SU-DHL-6 (cell line): ENCODE results near the gene DDX31.

ENCODE experiments used
- H2AFZ ChIP-seq: fragments of 200-600 bp; sonication (generic); 2 replicates; pipeline ENCODE4 v1.6.1; 2014; ENCODE audit warnings: low read depth, mild to moderate bottlenecking, moderate library complexity, mixed read lengths, antibody characterized with exemption, low read length; ENCODE audit not compliant: severe bottlenecking
- H3F3A ChIP-seq: fragments of 200-600 bp; shearing (Covaris generic); 2 replicates; pipeline ENCODE4 v1.6.0; 2016; ENCODE audit warnings: antibody characterized with exemption, mild to moderate bottlenecking; ENCODE audit not compliant: insufficient read depth
- H3K27ac ChIP-seq: fragments of 200-600 bp; sonication (generic); 2 replicates; pipeline ENCODE4 v1.5.1; 2016; ENCODE audit warnings: low read depth, mild to moderate bottlenecking, low read length, moderate library complexity, mixed read lengths
- H3K27me3 ChIP-seq: fragments of 200-600 bp; sonication (generic), shearing (Covaris generic); 2 replicates; pipeline ENCODE4 v1.6.0; 2014; ENCODE audit warnings: mild to moderate bottlenecking, low read length
- H3K36me3 ChIP-seq: fragments of 200-600 bp; sonication (generic); 2 replicates; pipeline ENCODE4 v1.6.1; 2014; ENCODE audit warnings: mild to moderate bottlenecking, low read length, mixed read lengths
- H3K4me2 ChIP-seq: fragments of 300-600, 200-600 bp; shearing (Covaris generic), sonication (generic); 2 replicates; pipeline ENCODE4 v1.6.0; 2014; ENCODE audit warnings: low read length, low read depth, mild to moderate bottlenecking; ENCODE audit not compliant: poor library complexity, severe bottlenecking
- H3K4me3 ChIP-seq: fragments of 200-600 bp; sonication (generic); 2 replicates; pipeline ENCODE4 v1.5.1; 2014; ENCODE audit warnings: antibody characterized with exemption, low read length, mild to moderate bottlenecking, mixed read lengths; ENCODE audit not compliant: insufficient read depth, poor library complexity, severe bottlenecking
- H3K79me2 ChIP-seq: fragments of 200-600 bp; sonication (generic); 2 replicates; pipeline ENCODE4 v1.6.1; 2014; ENCODE audit warnings: mild to moderate bottlenecking, low read length, moderate library complexity; ENCODE audit not compliant: insufficient read depth
- H3K9ac ChIP-seq: fragments of 200-600 bp; sonication (generic); 2 replicates; pipeline ENCODE4 v1.7.0; 2014; ENCODE audit warnings: mild to moderate bottlenecking, low read length
- H3K9me2 ChIP-seq: fragments of 200-600 bp; sonication (generic); replicated peaks from 2 replicates; pipeline ENCODE4 v1.6.1; 2014; ENCODE audit warnings: low read length; ENCODE audit not compliant: insufficient read depth
- H3K9me3 ChIP-seq: fragments of 200-600 bp; sonication (generic); 2 replicates; pipeline ENCODE4 v1.6.1; 2014; ENCODE audit warnings: low read length, mixed read lengths; ENCODE audit not compliant: insufficient read depth
- H4K20me1 ChIP-seq: fragments of 200-600 bp; sonication (generic); 2 replicates; pipeline ENCODE4 v1.6.1; 2014; ENCODE audit warnings: low read depth, mild to moderate bottlenecking, antibody characterized with exemption, low read length, moderate library complexity, mixed read lengths
- EZH2phosphoT487 ChIP-seq: fragments of 200-600 bp; sonication (generic), shearing (Covaris generic); conservative IDR thresholded peaks from 2 replicates; pipeline ENCODE4 v1.6.1; 2018; ENCODE audit warnings: mild to moderate bottlenecking, antibody characterized with exemption, low read length, moderate library complexity, mixed read lengths
- TF ChIP-seq, protein P1 (sequence below): fragments of 200-600 bp; sonication (generic); IDR thresholded peaks from one replicate; pipeline ENCODE4 v1.5.1; 2017; ENCODE audit warnings: antibody characterized with exemption, mild to moderate bottlenecking, low read length, moderate library complexity; ENCODE audit not compliant: insufficient read depth, poor library complexity, severe bottlenecking

The DDX31 gene

DNA sequence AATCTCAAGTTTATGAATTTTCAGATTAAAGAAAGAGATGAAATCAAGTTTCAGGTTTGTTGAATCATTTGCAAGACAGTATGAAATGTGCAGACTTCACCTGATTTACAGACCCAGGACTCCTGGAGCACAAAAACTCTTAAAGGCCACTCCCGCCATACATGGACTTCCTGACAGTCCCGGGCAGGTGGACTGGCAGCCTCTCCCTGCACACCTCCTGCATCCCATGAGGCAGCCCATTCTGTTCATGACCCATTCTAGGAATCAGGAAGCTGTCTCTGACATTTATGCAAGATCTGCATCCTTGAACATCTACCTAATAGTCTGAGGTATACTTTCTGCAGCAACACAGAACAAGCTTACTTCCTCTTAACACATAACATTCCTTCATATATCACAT, 5.9 kb downstream of the DDX31 start:
- Histone ChIP-seq H3K9ac (no peak overlapping the region), H3K36me3 (peaks cover 3% of the 10 kb centered on the region; the same call in 1 of the 2 replicates)

DNA sequence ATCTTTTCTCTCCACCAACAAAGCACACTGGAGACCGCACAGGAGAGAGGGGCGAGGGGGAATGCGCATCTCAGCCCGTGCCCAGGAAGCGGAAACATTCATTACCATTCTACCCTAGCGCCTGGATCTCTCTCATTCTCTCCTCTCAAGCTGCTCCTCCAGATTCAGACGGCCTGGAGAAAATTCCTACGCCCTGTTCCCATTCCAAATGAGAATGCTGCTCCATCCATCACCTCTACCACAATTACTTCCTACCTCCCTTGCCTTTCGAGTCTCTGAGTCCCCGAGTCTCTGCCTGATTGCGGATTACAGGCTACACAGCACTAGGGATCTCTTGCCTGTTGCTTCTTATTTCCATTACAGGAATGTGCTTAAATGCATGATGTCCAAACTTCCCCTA, 6.7 kb downstream of the DDX31 start:
- Histone ChIP-seq H3K9ac (no peak overlapping the region), H3K9me2 (no peaks in the 10 kb centered on the region), H3K9me3 (no peaks in the 10 kb centered on the region), H2AFZ (no peak overlapping the region), H3K4me3 (no peak overlapping the region), H3K79me2 (peaks cover 48% of the 10 kb centered on the region), H4K20me1 (no peaks in the 10 kb centered on the region), H3K27ac (no peak overlapping the region), H3K27me3 (no peaks in the 10 kb centered on the region), H3K36me3 (peaks cover 3% of the 10 kb centered on the region; the same call in 1 of the 2 replicates), H3F3A (0 out of 2 replicates have a peak, but pooled peaks cover 5% of the 10 kb centered on the region), H3K4me2 (no peak overlapping the region)
- no peak for TF ChIP-seq EZH2phosphoT487
- TF ChIP-seq, protein P1, sequence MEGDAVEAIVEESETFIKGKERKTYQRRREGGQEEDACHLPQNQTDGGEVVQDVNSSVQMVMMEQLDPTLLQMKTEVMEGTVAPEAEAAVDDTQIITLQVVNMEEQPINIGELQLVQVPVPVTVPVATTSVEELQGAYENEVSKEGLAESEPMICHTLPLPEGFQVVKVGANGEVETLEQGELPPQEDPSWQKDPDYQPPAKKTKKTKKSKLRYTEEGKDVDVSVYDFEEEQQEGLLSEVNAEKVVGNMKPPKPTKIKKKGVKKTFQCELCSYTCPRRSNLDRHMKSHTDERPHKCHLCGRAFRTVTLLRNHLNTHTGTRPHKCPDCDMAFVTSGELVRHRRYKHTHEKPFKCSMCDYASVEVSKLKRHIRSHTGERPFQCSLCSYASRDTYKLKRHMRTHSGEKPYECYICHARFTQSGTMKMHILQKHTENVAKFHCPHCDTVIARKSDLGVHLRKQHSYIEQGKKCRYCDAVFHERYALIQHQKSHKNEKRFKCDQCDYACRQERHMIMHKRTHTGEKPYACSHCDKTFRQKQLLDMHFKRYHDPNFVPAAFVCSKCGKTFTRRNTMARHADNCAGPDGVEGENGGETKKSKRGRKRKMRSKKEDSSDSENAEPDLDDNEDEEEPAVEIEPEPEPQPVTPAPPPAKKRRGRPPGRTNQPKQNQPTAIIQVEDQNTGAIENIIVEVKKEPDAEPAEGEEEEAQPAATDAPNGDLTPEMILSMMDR: no peak

More for the DNA sequence above, 5.9 kb downstream of the DDX31 start:
- Histone ChIP-seq H3K79me2 (peaks cover 54% of the 10 kb centered on the region), H4K20me1 (no peaks in the 10 kb centered on the region), H3K9me2 (no peaks in the 10 kb centered on the region), H2AFZ (no peak overlapping the region), H3F3A (0 out of 2 replicates have a peak, but pooled peaks cover 7% of the 10 kb centered on the region), H3K4me3 (no peak overlapping the region), H3K4me2 (no peak overlapping the region), H3K27me3 (no peaks in the 10 kb centered on the region), H3K27ac (no peak overlapping the region), H3K9me3 (no peaks in the 10 kb centered on the region)
- no peak for TF ChIP-seq EZH2phosphoT487
- TF ChIP-seq, protein P1: no peak

DNA sequence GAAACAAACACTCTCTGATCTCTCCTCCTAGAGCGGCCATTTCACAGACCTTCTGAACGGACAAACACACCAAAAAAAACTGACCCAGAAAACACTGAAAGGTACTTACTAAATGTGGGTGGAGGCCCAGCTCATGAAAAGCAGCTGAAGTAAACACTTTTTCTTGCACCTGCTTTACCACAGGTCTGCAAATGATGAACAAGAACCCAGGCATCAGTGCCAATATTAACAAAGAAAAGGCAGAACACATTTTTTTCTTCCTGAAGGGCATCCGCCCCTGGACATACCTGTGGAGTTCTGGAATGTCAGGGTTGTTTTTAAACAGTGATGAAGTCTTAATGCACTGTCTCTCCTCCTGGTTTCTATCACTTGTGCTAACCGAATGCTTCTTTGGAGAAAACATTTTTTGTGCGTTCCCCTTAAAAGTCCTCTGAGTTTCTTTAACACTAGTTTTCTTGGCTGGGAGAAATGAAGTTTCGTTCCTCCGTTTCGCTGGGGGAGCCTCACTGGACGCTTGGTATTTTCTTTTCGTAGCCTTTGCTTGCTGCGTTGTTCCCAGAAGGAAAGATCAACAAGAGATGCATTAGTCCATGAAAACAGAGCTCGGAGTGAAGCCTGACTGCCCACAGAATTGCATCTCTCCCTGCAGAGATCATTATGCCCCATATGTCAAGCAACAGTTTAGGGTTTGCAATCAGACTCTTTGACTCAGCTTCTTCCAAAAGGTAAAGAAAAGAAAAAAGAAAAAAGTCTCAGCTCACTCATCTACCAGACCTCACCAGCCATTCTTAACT, 7.4 kb downstream of the DDX31 start:
- Histone ChIP-seq H3K9me2 (no peaks in the 10 kb centered on the region), H3K4me2 (no peak overlapping the region), H3K27me3 (no peaks in the 10 kb centered on the region), H3K79me2 (peaks cover 41% of the 10 kb centered on the region), H2AFZ (no peak overlapping the region), H3K9ac (no peak overlapping the region), H3K9me3 (no peaks in the 10 kb centered on the region), H3K4me3 (no peak overlapping the region), H4K20me1 (no peaks in the 10 kb centered on the region), H3K27ac (no peak overlapping the region), H3K36me3 (peaks cover 3% of the 10 kb centered on the region; the same call in 1 of the 2 replicates), H3F3A (no peaks in the 10 kb centered on the region)
- TF ChIP-seq, protein P1: no peak
- no peak for TF ChIP-seq EZH2phosphoT487
